HG03439 (cell line): ENCODE measurements around the gene WFDC5.
"Not testable (repeated sequence)": the region's sequence is repeated elsewhere in the genome, so short reads cannot be mapped to it uniquely, and the experiment has no call there.

ENCODE experiments used
- ATAC-seq: cut with Tn5 transposase; IDR thresholded peaks from one replicate; pipeline ENCODE4 v1.9.1; 2021; ENCODE audit warnings: mild to moderate bottlenecking, moderate library complexity; ENCODE audit not compliant: unreplicated experiment

The WFDC5 gene

GRCh38 chr20:45114465-45115385 lies at the start of gene WFDC5:
Gene WFDC5 (minus strand): TSS chr20:45115174. CDS start chr20:45115083, 91 bp downstream.
- ATAC-seq: no peak

GRCh38 chr20:45163083-45163803 lies 48.3 kb upstream of the WFDC5 start:
- ATAC-seq: no peak

- no peak for ATAC-seq
Observed at GRCh38 chr20:45157962-45158361, 43.0 kb upstream of the WFDC5 start.

- no peak for ATAC-seq
Observed at GRCh38 chr20:45156713-45157112, 41.7 kb upstream of the WFDC5 start.

- not testable (repeated sequence) for ATAC-seq
Observed at GRCh38 chr20:45154794-45155193, 39.8 kb upstream of the WFDC5 start.

GRCh38 chr20:45154183-45154582 lies 39.2 kb upstream of the WFDC5 start:
- no peak for ATAC-seq

- ATAC-seq: no peak
Observed at GRCh38 chr20:45153752-45154151, 38.8 kb upstream of the WFDC5 start.

GRCh38 chr20:45153147-45153546 lies 38.2 kb upstream of the WFDC5 start:
- ATAC-seq: no peak

- no peak for ATAC-seq
Observed at GRCh38 chr20:45152405-45152804, 37.4 kb upstream of the WFDC5 start.

GRCh38 chr20:45149062-45149461 lies 34.1 kb upstream of the WFDC5 start:
- ATAC-seq: no peak

GRCh38 chr20:45140836-45141235 lies 25.9 kb upstream of the WFDC5 start:
- no peak for ATAC-seq

- ATAC-seq: not testable (repeated sequence)
Observed at GRCh38 chr20:45139733-45140375, 24.9 kb upstream of the WFDC5 start.

- no peak for ATAC-seq
Observed at GRCh38 chr20:45138561-45139300, 23.8 kb upstream of the WFDC5 start.

GRCh38 chr20:45136911-45137310 lies 21.9 kb upstream of the WFDC5 start:
- ATAC-seq: no peak

- no peak for ATAC-seq
Observed at GRCh38 chr20:45128099-45128498, 13.1 kb upstream of the WFDC5 start.

GRCh38 chr20:45124365-45124764 lies 9.4 kb upstream of the WFDC5 start, which contains the start of gene WFDC12:
Gene WFDC12 (minus strand): TSS chr20:45124465. CDS start chr20:45124447, 18 bp downstream.
- no peak for ATAC-seq

GRCh38 chr20:45121388-45121787 lies 6.4 kb upstream of the WFDC5 start:
- no peak for ATAC-seq

- no peak for ATAC-seq
Observed at GRCh38 chr20:45119556-45120266, 4.7 kb upstream of the WFDC5 start.

- no peak for ATAC-seq
Observed at GRCh38 chr20:45118028-45118427, 3.1 kb upstream of the WFDC5 start.

- ATAC-seq: no peak
Observed at GRCh38 chr20:45117581-45117980, 2.6 kb upstream of the WFDC5 start.
